GM18505 (cell line): ENCODE data around the gene FBXO34.

Source experiments
- ATAC-seq: cut with Tn5 transposase; IDR thresholded peaks from one replicate; pipeline ENCODE4 v1.9.1; 2021; ENCODE audit not compliant: unreplicated experiment
- POLR2A ChIP-seq: IDR thresholded peaks from 4 replicates; pipeline ENCODE4 v1.6.1; 2011; ENCODE audit warnings: borderline replicate concordance; ENCODE audit not compliant: insufficient read depth, insufficient read length; ENCODE audit errors: extremely low read depth

The FBXO34 gene

DNA sequence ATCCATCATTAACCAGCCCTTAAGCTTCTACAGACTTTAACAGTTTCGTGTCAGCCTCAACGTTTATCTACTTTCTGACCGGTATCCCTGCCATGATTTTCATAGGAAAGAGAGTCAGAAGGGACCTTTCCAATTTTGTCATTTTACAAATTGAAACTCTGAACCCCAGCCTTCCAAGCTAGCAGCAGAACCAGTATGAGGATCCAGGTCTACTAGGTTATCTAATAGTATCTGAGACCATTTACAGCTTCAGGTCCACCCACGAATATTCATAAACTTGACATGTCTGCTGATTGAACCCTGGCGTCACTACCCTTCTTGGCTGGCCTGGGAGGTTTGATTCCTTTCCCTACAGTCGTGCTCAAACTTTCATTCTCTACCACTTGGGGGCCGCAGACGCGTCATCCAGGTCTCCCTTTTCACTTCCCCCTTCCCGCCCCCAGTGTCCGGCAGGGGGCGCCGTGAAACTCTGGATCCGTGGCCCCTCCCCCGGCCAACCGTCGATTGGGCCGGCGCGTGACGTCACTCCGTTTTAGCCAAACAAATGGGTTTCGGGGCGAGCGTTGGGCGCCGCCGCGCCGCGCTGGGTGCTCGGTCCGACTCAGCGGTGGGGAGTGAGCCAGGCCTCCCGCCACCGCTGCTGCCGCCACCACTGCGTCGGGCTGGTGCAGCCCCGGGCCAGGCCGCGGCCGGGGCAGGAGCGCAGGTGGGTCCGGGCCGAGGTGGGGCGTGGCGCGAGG is at the start of gene FBXO34:
TSS of gene FBXO34 (plus strand) at position 590 of the 740 bp plus-strand sequence. CDS start 78,970 bp downstream, outside the sequence.
- peak; percentile 76 for ATAC-seq
- peak; percentile 85 for TF ChIP-seq POLR2A

DNA sequence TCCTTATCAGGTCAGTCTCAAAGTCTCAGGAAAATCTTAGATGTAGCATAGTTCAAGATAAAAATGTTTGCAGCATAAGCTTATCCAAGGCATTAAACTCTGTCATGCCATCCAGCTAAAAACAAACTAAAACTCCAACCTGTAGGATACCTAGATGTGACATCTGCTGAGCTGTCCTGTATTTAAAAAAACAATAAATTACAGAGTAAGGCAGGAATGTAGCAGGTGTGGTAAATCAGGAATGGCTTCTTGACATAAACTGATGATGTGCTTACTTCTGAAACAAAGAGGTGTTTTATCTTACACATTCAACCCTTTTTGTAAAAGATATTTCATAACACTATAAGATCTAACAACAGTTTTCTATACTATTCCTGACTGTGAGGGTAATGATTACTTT is 49.3 kb upstream of the FBXO34 start:
- TF ChIP-seq POLR2A = no peak
- ATAC-seq = no peak

- ATAC-seq = no peak
- no peak for TF ChIP-seq POLR2A
Measured at GRCh38 chr14:55223364-55223763, 47.9 kb upstream of the FBXO34 start.

DNA sequence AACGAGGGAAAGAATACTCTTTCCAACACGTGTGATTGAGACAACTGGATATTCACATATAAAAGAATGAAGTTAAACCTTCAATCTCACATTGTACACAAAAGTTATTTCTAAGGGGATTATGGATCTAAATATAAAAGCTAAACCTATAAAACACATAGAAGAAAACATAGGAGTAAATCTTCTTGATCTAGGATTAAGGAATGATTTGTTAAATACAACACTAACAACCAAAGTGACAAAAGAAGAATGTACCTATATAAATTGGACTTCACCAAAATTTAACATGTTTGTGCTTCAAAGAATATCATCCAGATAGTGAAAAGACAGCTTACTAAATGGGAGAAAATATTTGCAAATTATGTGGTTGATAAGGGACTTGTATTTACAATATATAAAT is 43.0 kb upstream of the FBXO34 start:
- no peak for ATAC-seq

DNA sequence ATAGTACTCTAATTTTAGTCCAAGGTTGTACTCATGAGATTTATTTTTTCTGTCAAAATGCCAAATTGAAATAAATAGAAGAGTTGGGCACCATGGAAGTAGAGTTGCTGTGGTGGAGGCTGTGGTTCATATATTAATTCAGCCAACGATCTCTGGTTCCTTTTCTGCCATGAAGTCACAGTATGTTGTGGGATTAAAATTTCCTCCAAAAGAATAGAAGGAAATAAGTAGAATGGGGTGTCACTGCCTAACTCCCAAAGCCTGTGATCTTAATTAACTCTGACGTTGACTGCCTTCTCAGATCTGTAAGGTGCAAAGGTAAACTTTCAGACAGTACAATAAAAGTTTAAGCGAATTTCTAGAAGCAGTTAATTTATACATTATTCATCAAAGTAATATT is 37.6 kb upstream of the FBXO34 start:
- ATAC-seq = no peak
- no peak for TF ChIP-seq POLR2A

More for the DNA sequence above, 43.0 kb upstream of the FBXO34 start:
- no peak for TF ChIP-seq POLR2A

DNA sequence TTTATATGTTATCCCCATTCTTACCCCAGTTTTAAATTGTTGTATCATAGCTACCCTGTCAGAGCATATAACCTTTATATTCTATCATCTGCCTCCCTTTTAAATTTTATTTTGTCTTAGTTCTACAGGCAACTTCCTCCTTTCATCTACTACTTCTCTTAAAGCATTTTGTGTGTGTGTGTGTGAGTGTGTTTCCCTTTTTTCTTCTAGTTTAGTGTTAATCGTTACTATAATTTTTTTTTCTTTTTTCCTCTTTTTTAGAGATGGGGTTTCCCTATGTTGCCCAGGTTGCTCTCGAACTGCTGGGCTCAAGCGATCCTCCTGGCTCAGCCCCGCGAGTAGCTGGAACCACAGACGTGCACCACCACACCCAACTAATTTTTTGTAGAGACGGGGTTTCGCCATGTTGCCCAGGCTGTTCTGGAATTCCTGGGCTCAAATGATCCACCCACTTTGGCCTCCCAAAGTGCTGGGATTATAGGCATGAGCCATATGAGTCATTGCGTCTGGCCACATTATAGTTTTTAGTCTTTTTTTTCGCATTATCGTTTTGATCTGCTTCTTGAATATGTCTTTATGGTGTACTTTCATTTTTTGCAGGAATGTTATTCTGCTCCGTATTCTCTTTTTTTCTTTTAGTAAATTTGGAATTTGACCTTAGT is 33.1 kb upstream of the FBXO34 start:
- no peak for TF ChIP-seq POLR2A

DNA sequence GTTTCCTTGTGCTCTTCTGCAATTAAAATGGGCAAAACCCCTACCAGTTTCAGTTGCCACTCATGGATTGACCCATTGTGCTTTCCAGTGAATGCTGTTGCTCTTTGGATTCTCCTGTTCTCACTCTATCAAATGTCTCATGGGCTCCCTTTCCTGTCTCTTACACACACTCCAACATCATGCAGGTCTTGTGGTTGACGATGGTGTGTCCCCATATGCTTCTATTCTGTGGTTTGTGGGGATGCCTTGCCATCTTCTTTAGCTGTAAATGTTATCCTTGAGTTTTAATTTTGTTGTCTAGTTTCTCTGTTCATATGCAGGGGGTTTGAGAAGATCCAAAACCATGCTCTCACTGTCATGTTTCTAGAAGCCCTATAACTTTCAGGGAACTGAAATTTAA is 31.9 kb upstream of the FBXO34 start:
- no peak for TF ChIP-seq POLR2A
- ATAC-seq = no peak

More for the DNA sequence above, 33.1 kb upstream of the FBXO34 start:
- ATAC-seq = no peak

- ATAC-seq = no peak
- TF ChIP-seq POLR2A = no peak
Measured at GRCh38 chr14:55240526-55241178, 30.6 kb upstream of the FBXO34 start.

DNA sequence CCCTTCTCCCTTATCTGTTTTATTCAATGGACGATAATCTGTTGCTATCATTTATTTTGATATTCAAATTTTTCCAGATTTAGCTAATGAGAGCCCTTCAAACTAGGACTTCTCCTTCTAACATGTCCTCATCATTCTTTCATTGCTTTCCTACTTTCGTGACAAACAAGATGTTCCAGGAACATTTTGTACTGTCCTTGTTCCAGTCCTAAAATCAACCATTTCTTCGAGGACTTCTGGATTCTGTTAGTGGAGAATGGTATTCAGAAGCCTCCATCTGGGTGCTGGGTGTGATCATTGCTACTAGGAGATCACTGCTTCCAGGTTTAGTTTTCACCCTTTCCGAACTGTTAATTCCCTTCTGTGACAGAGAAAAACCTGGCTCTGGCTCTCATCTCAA is 29.5 kb upstream of the FBXO34 start:
- ATAC-seq = no peak
- no peak for TF ChIP-seq POLR2A

GRCh38 chr14:55243386-55243785 is 27.8 kb upstream of the FBXO34 start:
- no peak for TF ChIP-seq POLR2A
- ATAC-seq = no peak

DNA sequence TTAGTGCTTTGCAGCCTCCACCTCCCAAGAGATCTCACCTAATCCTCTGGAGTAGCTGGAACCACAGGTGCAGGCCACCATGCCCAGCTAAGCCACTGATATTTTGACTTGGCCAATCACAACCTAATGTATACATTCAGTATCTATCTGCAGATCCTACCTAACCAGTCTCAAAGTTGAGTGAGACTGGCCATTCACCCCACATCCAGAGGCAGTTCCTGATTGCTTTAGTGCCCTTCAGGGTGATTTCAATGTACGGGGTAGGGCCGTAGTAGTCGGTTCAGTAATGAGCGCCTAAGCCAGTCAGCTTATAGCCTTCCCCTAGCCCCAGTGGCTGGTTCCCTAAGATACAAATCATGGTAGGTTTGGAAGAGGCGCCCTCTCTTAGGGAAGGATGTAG is 27.4 kb upstream of the FBXO34 start:
- ATAC-seq = no peak

GRCh38 chr14:55245657-55246268 is 25.5 kb upstream of the FBXO34 start:
- ATAC-seq = no peak
- no peak for TF ChIP-seq POLR2A

More for the DNA sequence above, 27.4 kb upstream of the FBXO34 start:
- TF ChIP-seq POLR2A = no peak

GRCh38 chr14:55248411-55248810 is 22.8 kb upstream of the FBXO34 start:
- no peak for TF ChIP-seq POLR2A
- ATAC-seq = no peak
